ENCODE measurements around the gene CAMTA2. TPM values are rescaled to one million over a fixed set of nuclear protein-coding genes. Genes with fewer than 3 reads are reported as not detected.

The CAMTA2 gene
- total RNA-seq, 2 donors from 2014 or later = 51.0 to 87.9 TPM

DNA sequence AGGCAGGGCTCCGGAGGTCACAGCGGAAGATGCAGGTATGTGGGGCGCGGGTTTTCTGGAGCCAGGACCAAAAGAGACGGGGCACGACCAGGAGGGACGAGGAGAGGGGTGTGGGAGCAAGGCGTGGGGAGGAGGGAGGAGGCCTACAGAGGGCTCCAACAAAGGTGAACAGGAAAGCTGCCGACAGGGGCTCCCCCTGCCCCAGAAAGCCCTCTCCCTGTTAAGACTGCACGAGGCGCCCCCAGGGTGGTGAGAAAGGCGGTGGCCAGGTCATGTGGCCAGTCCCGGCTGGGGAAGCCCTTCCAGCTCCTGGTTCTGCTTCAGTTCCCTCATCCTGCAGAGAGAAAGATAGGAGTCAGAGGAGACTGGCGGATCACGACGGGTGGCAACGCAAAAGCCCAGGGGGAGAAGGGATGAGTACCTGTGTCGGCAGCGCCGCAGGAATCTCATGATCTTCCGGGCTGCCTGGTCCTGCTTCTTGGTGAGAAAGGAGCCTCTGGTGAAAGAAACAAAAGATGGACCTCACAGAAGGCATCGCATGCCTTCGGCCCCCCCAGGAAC, 18.9 kb downstream of the CAMTA2 start:
- DNase-seq (ENCODE audit: low spot score) = no peak
- no peaks in the 10 kb centered on the region for H3K9me3 Mint-ChIP-seq
- no peaks in the 10 kb centered on the region for H3K27me3 Mint-ChIP-seq
- peaks cover 17 to 22% of the 10 kb centered on the region in 2 donors for H3K4me1 Mint-ChIP-seq (ENCODE audit: low read depth in 2 of 2)
- H3K4me3 Mint-ChIP-seq = no peak overlapping the region
- H3K36me3 Mint-ChIP-seq = no peaks in the 10 kb centered on the region
- no peak overlapping the region for H3K27ac Mint-ChIP-seq
- ATAC-seq = no peak

DNA sequence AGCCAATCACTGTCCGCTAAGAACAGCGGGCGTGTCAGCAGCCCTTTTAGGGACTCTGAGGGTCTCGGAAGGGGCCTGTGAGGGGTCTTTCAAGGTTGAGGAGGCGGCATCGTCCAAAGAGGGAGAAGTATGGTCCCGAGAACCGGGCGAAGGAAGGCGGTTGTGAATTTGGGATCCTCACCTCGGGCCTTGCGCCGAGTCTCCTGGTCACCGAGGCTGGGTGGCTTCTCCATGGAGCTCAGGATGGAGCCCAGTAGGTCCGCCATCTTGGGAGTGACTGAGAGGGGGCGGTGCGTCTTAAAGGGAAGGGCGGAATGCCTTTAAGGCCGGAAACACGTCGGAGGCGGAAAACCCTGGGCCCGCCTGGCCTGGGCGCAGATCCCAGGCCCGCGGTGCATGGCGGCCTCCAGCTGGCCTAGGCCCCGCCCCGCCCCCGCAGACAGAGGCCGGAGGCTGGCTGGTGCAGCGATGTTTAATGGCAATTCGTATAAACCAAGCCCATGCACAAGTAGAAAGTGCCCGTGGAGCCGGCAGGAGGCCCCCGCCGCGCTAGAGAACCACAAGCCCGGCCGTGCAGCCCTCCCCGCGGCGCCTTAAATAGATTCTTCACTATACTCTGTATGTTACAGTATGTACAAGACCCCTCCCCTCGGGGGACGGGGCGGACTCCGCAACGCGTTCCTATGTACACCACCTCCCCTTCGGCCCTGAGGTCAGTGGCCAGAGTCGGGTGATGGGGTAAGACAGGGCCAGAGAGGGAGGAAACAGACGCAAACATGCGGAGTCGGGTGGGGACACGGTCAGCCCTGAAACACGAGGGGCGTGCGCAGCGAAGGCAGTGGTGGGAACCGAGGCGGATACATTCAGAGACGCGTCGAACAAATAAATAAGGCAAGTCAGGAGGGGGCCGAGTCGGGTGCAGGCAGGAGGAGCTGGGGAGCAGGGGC, 19.7 kb downstream of the CAMTA2 start, which contains the start of gene SPAG7:
Gene SPAG7, minus strand, starts transcription at position 279 of the 947 bp plus-strand sequence. Its CDS starts 13 bp downstream, at position 266.
- H3K27ac Mint-ChIP-seq = no peak within 1 kb of the TSS

DNA sequence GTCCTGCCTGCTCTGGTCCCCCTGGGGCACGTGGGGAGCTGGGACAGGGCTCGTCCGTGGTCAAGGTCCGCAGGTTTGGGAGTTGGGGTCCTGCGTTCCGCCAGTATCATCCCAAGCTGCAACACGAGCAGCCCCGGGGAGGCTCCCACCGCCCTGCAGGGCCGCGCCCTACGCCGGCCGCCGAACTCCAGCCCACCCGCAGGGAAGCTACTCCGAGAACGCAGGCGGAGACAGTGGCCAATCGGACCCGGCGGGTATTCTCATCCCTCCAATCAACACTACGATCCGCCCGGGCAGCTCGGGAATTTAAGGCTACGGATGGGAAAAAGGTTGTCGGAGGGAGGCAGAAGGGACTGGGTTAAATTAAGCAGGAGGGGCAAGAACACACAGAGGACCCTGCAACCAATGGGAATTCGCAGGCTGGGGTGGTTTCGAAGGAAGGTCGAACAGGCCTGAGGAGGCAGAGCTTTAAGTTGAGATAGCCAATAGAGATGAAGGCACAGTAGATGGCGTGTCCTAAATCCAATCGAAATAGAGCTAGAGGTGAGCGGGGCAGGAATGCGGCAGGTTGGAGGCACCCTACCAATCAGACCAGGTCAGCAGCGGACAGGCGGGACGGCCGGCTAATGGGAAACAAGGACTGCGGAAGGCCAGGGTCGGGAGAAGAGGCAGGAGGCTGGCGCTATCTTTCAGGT, 20.5 kb downstream of the CAMTA2 start:
- no peak overlapping the region for H3K4me3 Mint-ChIP-seq
- no peaks in the 10 kb centered on the region for H3K9me3 Mint-ChIP-seq
- H3K36me3 Mint-ChIP-seq = no peaks in the 10 kb centered on the region
- peak; percentile 91 to 95 for ATAC-seq
- H3K4me1 Mint-ChIP-seq (ENCODE audit: low read depth in 2 of 2) = peaks cover 17 to 18% of the 10 kb centered on the region in 2 donors
- H3K27me3 Mint-ChIP-seq = no peaks in the 10 kb centered on the region
- DNase-seq (ENCODE audit: low spot score) = peak; percentile 99
- H3K27ac Mint-ChIP-seq = no peak overlapping the region

More for the DNA sequence above, 19.7 kb downstream of the CAMTA2 start, which contains the start of gene SPAG7:
- DNase-seq (ENCODE audit: low spot score) (peak; percentile 94), ATAC-seq (peak; percentile 85 to 89)
- Mint-ChIP-seq H3K4me1 (ENCODE audit: low read depth in 2 of 2) (peaks cover 17 to 20% of the 10 kb centered on the region in 2 donors), H3K4me3 (no peak within 1 kb of the TSS), H3K36me3 (no peaks in the 10 kb centered on the region), H3K9me3 (no peaks in the 10 kb centered on the region), H3K27me3 (no peaks in the 10 kb centered on the region)

DNA sequence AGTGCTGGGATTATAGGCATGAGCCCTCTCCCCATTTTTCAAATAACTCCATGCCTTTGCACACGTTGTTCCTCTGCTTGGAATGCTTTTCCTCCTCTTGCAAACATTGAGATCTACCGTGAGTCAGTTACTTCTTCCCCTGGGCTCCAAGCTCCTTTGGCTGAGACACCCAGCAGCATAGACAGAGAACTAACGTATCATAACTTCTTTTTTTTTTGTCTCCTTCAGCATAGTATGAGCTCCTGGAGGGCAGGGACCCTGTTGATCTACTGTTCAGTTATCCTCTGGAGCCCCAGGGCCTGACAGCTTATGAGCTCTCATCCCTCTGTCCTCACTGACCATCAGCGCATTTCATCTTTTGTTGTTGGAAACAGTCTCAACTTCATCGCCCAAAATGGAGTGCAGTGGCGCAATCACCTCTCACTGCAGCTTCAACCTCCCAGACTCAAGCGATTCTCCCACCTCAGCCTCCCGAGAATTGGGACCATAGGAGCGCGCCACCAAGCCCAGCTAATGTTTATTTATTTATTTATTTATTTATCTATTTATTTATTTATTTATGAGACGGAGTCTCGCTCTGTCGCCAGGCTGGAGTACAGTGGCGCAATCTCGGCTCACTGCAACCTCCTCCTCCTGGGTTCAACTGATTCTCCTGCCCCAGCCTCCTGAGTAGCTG, 22.0 kb downstream of the CAMTA2 start:
- no peak for ATAC-seq
- no peak for DNase-seq (ENCODE audit: low spot score)
- H3K27ac Mint-ChIP-seq = no peak overlapping the region
- no peaks in the 10 kb centered on the region for H3K27me3 Mint-ChIP-seq
- no peak overlapping the region for H3K4me3 Mint-ChIP-seq
- H3K4me1 Mint-ChIP-seq (ENCODE audit: low read depth in 2 of 2) = peaks cover 12 to 13% of the 10 kb centered on the region in 2 donors
- no peaks in the 10 kb centered on the region for H3K9me3 Mint-ChIP-seq
- H3K36me3 Mint-ChIP-seq = no peaks in the 10 kb centered on the region

DNA sequence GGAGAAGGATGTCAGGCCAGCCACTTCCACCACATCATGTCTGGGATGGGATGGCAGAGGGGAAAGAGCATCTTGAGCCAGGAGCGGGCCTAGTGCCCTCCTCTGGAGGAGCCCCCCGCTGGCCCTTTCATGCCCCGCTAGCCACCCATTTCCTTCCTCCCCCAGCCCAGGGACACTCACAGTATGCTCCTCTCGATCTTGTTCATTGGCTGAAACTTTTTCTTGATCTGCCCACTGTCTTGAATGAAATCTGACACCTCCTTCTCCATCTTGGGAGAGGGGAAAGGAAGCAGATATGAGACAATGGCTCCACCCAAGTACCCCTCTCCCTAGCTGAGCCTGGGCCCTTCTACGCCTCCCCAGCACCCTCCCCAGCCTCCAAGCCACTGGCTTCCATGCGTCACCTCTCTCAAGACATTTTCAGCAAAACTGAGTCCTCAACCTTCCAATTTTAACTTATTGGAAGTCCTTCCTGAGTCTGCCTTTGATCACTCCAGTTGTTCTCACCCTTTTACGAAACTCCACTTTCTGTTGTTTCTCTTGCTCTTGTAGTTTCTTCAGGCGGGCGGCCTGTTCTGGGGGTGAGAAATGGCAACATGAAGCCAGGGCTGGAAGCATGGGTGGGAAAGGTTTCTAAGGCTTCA, 27.1 kb downstream of the CAMTA2 start:
- H3K27ac Mint-ChIP-seq = no peak overlapping the region
- no peaks in the 10 kb centered on the region for H3K9me3 Mint-ChIP-seq
- ATAC-seq = no peak
- DNase-seq (ENCODE audit: low spot score) = no peak
- H3K27me3 Mint-ChIP-seq = no peaks in the 10 kb centered on the region
- no peaks in the 10 kb centered on the region for H3K36me3 Mint-ChIP-seq
- no peak overlapping the region for H3K4me3 Mint-ChIP-seq
- peaks cover 2 to 14% of the 10 kb centered on the region in 2 donors for H3K4me1 Mint-ChIP-seq (ENCODE audit: low read depth in 2 of 2)

DNA sequence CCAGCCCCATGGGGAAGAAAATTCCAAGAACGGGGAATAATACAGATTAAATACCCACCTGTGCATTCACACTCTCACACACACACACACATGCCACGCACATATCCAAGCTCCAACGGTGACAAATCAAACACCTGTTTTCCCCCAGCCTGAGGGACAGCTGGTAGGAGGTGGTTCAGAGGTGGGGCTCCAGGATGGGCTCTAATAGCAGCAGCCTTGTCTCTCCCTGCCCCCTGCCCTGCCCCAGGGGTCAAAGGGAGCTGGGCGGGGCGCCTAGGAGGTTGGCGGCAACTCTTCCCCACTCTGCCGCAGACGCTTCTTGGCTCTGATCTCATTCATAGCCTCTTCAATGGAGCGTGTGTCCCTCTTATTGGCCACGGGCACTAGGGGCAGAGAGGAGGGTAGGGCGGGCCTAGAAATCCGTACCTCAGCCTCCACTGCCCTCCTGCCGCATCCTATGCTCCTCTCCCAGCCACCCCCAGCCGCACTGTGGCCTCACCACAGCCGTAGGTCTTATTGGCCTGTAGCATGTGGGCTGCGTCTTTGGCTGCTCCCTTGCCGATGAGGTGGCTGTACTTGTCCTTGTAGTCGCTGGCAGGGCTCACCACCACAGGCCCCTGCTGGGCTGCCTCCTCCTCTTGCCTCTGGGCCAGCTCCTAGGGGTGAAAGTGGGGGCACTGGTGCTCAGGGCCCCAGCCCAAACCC, 28.1 kb downstream of the CAMTA2 start:
- no peaks in the 10 kb centered on the region for H3K27me3 Mint-ChIP-seq
- H3K27ac Mint-ChIP-seq = peak overlapping the region in 1 of 2 donors; percentile 13
- no peaks in the 10 kb centered on the region for H3K36me3 Mint-ChIP-seq
- no peak overlapping the region for H3K4me3 Mint-ChIP-seq
- ATAC-seq (no peak), DNase-seq (ENCODE audit: low spot score) (no peak)
- no peaks in the 10 kb centered on the region for H3K9me3 Mint-ChIP-seq
- peaks cover 0 to 10% of the 10 kb centered on the region in 2 donors for H3K4me1 Mint-ChIP-seq (ENCODE audit: low read depth in 2 of 2)

GRCh38 chr17:4958102-4958501, 29.4 kb downstream of the CAMTA2 start:
- Mint-ChIP-seq H3K4me1 (ENCODE audit: low read depth in 2 of 2) (peaks cover 0 to 13% of the 10 kb centered on the region in 2 donors), H3K27me3 (no peaks in the 10 kb centered on the region), H3K9me3 (no peaks in the 10 kb centered on the region), H3K4me3 (no peak overlapping the region), H3K27ac (no peak overlapping the region), H3K36me3 (no peaks in the 10 kb centered on the region)
- ATAC-seq = no peak
- DNase-seq (ENCODE audit: low spot score) = no peak

DNA sequence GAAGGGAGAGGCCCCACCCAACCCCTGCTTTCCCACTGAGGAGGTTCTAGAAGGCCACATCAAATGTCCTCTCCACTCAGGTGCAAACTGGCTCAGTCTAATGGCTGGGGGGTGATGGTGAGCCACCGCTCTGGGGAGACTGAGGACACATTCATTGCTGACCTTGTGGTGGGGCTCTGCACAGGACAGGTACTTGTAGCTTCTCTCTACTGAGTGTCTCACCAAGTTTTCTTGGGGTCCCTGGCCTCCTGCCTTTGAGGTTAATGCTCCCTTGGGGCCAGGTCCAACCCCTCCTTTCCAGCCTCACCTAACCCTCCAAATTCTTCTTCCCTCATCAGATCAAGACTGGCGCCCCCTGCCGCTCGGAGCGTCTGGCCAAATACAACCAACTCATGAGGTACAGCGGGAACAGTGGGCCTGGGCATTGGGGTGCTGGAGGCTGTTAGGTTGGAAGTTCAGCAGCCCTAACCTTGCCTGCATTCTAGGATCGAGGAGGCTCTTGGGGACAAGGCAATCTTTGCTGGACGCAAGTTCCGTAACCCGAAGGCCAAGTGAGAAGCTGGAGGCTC, 30.9 kb downstream of the CAMTA2 start:
- no peak for ATAC-seq
- no peaks in the 10 kb centered on the region for H3K27me3 Mint-ChIP-seq
- peaks cover 0 to 13% of the 10 kb centered on the region in 2 donors for H3K4me1 Mint-ChIP-seq (ENCODE audit: low read depth in 2 of 2)
- H3K9me3 Mint-ChIP-seq = no peaks in the 10 kb centered on the region
- DNase-seq (ENCODE audit: low spot score) = no peak
- no peak overlapping the region for H3K4me3 Mint-ChIP-seq
- peak overlapping the region in 1 of 2 donors; percentile 56 for H3K27ac Mint-ChIP-seq
- H3K36me3 Mint-ChIP-seq = no peaks in the 10 kb centered on the region

- no peak for DNase-seq (ENCODE audit: low spot score)
- H3K27ac Mint-ChIP-seq = no peak overlapping the region
- H3K27me3 Mint-ChIP-seq = no peaks in the 10 kb centered on the region
- no peaks in the 10 kb centered on the region for H3K9me3 Mint-ChIP-seq
- H3K4me1 Mint-ChIP-seq (ENCODE audit: low read depth in 2 of 2) = peaks cover 14 to 25% of the 10 kb centered on the region in 2 donors
- H3K36me3 Mint-ChIP-seq = no peaks in the 10 kb centered on the region
- ATAC-seq = no peak
- H3K4me3 Mint-ChIP-seq = no peak overlapping the region
These were observed 32.4 kb downstream of the CAMTA2 start for GRCh38 chr17:4955091-4955490.

GRCh38 chr17:4953451-4953961, 34.0 kb downstream of the CAMTA2 start:
- ATAC-seq = no peak

DNA sequence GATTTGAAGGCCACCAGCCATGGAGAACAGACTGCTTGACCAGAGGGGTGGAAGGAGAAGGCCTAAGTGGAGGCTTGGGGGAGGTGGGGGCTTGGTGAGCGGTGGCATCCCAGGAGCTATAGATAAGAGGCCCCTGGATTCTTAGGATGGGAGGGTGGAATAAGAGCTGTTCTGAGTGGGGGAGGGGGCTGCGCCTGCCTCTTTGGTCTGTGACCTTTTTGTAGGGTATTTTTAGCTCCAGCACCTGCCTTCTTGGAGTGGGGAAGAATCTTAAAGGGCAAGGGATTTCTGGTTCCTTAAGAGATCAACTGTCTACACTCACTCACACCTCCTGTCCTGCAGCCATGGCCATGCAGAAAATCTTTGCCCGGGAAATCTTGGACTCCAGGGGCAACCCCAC, 36.0 kb downstream of the CAMTA2 start:
- H3K9me3 Mint-ChIP-seq = no peaks in the 10 kb centered on the region
- H3K27ac Mint-ChIP-seq = peak overlapping the region; percentile 78 to 96
- DNase-seq (ENCODE audit: low spot score) (no peak), ATAC-seq (no peak)
- peak overlapping the region; percentile 89 for H3K4me3 Mint-ChIP-seq
- peaks cover 7% of the 10 kb centered on the region for H3K36me3 Mint-ChIP-seq
- H3K4me1 Mint-ChIP-seq (ENCODE audit: low read depth in 2 of 2) = peaks cover 25 to 30% of the 10 kb centered on the region in 2 donors
- H3K27me3 Mint-ChIP-seq = no peaks in the 10 kb centered on the region

More at GRCh38 chr17:4953451-4953961, 34.0 kb downstream of the CAMTA2 start:
- Mint-ChIP-seq H3K36me3 (no peaks in the 10 kb centered on the region), H3K27ac (no peak overlapping the region), H3K4me1 (ENCODE audit: low read depth in 2 of 2) (peaks cover 18 to 28% of the 10 kb centered on the region in 2 donors), H3K9me3 (no peaks in the 10 kb centered on the region), H3K4me3 (peak overlapping the region; percentile 13), H3K27me3 (no peaks in the 10 kb centered on the region)
- DNase-seq (ENCODE audit: low spot score) = no peak

DNA sequence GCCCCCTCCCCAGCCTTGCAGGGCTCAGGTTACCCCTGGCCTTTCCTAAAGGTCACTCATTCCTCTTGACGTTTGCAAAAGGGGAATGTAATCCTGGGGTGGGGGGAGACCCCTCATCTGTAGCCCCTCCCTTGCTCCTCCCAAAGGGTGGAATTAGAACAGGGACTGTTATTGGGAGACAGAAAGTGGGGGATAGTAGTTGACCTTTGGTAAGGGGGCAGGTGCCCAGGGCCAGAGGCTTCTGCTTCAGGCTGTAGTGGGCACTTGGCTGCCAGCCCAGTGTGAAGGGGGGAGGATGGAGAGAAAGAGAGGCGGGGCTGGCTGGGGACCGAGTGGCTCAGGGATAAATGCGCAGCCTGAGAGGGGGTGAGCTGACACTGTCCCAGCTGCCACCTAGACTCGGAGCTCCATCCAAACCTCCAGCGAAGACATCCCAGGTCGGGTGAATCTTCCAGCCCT, 36.7 kb downstream of the CAMTA2 start, which contains the start of gene ENO3:
Gene ENO3, plus strand, starts transcription at position 374 of the 459 bp plus-strand sequence. CDS start 711 bp downstream, outside the sequence.
- H3K36me3 Mint-ChIP-seq = peaks cover 13% of the 10 kb centered on the region
- no peaks in the 10 kb centered on the region for H3K9me3 Mint-ChIP-seq
- DNase-seq (ENCODE audit: low spot score) = no peak
- H3K27me3 Mint-ChIP-seq = no peaks in the 10 kb centered on the region
- ATAC-seq = no peak
- peak within 1 kb of the TSS; percentile 89 for H3K4me3 Mint-ChIP-seq
- peaks cover 27 to 31% of the 10 kb centered on the region in 2 donors for H3K4me1 Mint-ChIP-seq (ENCODE audit: low read depth in 2 of 2)
- peak within 1 kb of the TSS; percentile 78 to 96 for H3K27ac Mint-ChIP-seq

Measured in natural killer cell treated with Interleukin-12 subunit alpha and Interleukin-12 subunit beta and Interleukin-15 and Interleukin-18, amount 100 ng/mL, for 72 hours (primary cell).